Fibroblast of the aortic adventitia (primary cell): ENCODE results near the gene SERPINB7. TPM values are rescaled to one million over a fixed set of nuclear protein-coding genes. Genes with fewer than 3 reads are reported as not detected.
A peak's percentile ranks its signal among the peaks of the same experiment; 100 is the strongest.

Source experiments
- DNase-seq: peaks from one replicate; pipeline ENCODE4 v3.0.0-alpha.2; 2010; ENCODE audit warnings: low read depth
- H3K4me3 ChIP-seq: 2 replicates; pipeline ENCODE4 v1.5.1; 2011; ENCODE audit warnings: low read depth, mild to moderate bottlenecking, control low read depth, low read length, moderate library complexity
- total RNA-seq: library from RNA; depleted of rRNA; stranded (reverse); fragments of >200 nt; gene quantifications from 2 replicates; pipeline ENCODE4 v1.2.3, GENCODE V29; 2012; ENCODE audit warnings: low replicate concordance
- TF ChIP-seq, protein P1 (sequence below): IDR thresholded peaks from 2 replicates; pipeline ENCODE4 v1.5.1; 2011; ENCODE audit warnings: mild to moderate bottlenecking, low read length, control low read depth, inconsistent platforms; ENCODE audit not compliant: insufficient read depth

Gene SERPINB7
- total RNA-seq, result 0.27 TPM in 1 of 2 replicates, not detected in the other

GRCh38 chr18:63775166-63775730, at the start of gene SERPINB7:
SERPINB7 (plus strand) TSS chr18:63775418; CDS start chr18:63782373, 6,955 bp downstream.
- no peak within 1 kb of the TSS for H3K4me3 ChIP-seq
- DNase-seq, result peak; percentile 74
- TF ChIP-seq, protein P1, sequence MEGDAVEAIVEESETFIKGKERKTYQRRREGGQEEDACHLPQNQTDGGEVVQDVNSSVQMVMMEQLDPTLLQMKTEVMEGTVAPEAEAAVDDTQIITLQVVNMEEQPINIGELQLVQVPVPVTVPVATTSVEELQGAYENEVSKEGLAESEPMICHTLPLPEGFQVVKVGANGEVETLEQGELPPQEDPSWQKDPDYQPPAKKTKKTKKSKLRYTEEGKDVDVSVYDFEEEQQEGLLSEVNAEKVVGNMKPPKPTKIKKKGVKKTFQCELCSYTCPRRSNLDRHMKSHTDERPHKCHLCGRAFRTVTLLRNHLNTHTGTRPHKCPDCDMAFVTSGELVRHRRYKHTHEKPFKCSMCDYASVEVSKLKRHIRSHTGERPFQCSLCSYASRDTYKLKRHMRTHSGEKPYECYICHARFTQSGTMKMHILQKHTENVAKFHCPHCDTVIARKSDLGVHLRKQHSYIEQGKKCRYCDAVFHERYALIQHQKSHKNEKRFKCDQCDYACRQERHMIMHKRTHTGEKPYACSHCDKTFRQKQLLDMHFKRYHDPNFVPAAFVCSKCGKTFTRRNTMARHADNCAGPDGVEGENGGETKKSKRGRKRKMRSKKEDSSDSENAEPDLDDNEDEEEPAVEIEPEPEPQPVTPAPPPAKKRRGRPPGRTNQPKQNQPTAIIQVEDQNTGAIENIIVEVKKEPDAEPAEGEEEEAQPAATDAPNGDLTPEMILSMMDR, result no peak

DNA sequence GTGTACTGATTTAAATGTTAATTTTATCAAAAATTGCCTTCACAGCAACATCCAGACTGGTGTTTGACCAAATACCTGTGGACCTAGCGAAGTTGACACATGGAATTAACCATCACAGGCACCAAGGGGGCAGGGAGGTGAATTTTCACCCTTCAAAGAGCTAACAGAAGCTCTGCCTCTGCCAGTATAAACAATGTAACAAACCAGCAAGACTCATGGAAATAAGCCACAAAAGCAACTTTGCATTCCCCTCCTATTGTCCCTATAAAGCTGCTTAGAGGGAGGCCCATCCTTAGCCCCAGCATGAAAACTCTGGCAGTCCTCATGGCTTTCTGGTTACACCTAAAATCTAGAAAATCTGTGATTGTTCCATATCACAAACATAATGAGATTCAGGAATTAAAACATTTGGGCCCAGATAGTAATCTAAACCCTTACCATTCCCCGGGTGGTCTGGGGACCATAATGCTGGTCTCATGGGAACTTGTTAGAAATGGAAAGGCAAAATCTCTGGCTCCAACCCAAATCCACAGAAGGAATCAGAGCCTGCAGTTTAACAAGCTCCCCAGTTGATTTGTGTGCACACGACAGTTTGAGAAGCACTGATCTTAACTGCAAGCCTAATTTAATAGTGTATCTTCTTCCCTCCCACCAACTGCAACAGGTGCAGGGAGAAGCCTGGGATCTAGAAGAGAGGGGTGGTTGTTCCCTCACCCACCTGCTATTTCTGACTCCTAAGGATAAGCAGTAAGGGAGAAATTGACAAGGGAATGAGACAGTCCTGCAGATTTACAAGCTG, 49.3 kb upstream of the SERPINB7 start:
- TF ChIP-seq, protein P1, result no peak
- no peak for DNase-seq
- H3K4me3 ChIP-seq, result no peak overlapping the region

DNA sequence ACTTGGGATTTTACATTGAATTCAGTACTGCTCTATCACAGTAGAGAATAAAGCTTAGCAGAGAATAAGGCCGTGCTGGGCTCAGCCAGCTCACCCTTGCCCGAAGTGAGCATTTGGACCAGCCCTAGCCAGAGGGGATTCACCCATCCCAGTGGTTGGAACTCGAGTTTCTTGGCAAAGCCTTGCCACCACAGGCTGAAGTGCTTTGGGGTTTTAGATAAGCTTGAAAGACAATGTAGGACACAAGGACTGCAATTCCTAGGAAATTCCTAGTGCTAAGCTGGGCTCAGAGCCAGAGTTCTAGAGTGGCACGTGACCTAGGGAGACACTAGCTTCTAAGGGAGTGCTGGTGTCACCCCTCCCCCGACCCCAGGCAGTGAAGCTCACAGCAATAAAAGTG, 44.4 kb upstream of the SERPINB7 start:
- peak; percentile 47 for DNase-seq
- TF ChIP-seq, protein P1, result no peak
- no peak overlapping the region for H3K4me3 ChIP-seq

DNA sequence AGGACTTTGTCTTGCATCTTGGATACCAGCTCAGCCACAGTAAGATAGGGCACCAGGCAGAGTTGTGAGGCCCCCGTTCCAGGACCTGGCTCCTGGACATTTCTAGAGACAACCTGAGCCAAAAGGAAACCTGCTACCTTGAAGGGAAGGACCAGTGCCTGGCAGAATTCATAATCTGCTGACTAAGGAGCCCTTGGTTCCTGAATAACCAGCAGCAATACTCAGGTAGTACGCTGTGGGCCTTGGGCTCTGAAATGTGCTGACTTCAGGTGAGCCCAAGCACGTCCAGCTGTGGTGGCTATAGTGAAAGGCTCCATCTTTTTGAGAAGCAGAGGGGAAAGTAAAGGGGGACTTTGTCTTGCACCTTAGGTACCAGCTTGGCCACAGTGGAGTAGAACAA, 44.0 kb upstream of the SERPINB7 start:
- no peak overlapping the region for H3K4me3 ChIP-seq
- TF ChIP-seq, protein P1, result no peak
- no peak for DNase-seq

- H3K4me3 ChIP-seq, result no peak overlapping the region
- no peak for DNase-seq
- TF ChIP-seq, protein P1, result no peak
Measured at GRCh38 chr18:63736876-63737275, 38.3 kb upstream of the SERPINB7 start.

DNA sequence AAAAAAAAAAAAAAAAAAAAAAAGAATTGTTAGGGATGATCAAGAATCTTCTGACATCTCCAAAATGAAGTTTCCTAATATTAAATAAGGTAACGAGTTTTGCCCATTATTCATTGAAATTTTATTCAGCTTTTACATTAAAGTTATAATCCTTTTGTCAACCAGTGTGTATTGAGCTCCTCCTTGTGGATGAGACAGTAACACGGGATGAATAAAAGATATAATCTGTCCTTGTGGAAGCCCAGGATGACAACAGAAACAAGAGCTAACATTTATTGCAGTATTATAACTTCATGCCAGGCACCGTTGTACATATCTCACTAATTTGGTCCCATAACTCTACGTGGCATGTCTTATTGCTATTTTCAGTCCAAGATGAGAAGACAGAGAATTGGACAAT, 33.4 kb upstream of the SERPINB7 start:
- DNase-seq, result peak; percentile 52
- TF ChIP-seq, protein P1, result peak; percentile 51
- H3K4me3 ChIP-seq, result no peak overlapping the region
